GM12878 (cell line): ENCODE results near the gene SLX4IP. TPM values are rescaled to one million over a fixed set of nuclear protein-coding genes. Genes with fewer than 3 reads are reported as not detected.

Experiments used
- ATAC-seq: fragments of 200-7000 bp; cut with Tn5 transposase; 3 replicates; pipeline ENCODE4 v1.9.1; 2020; ENCODE audit warnings: mild to moderate bottlenecking, moderate library complexity
- BruUV-seq: library from RNA; stranded (reverse); fragments of 400-500 nt; replicated peaks from 2 replicates; lab custom pipeline; 2021; lab: Mats Ljungman, UMichigan
- CTCF ChIA-PET: fragments of 300-600 bp; sonication (Branson Sonifier 250); formaldehyde crosslinking; extraction: SDS; loops from one replicate; lab custom pipeline; 2021; ENCODE audit warnings: inconsistent platforms; lab: Yijun Ruan, JAX
- POLR2A ChIA-PET: fragments of 350-600 bp; formaldehyde crosslinking; extraction: SDS; loops from one replicate; lab custom pipeline; 2021; ENCODE audit warnings: inconsistent platforms; lab: Charles Lee
- RAD21 ChIA-PET: fragments of 300-600 bp; sonication (Branson Sonifier 250); formaldehyde crosslinking; loops from one replicate; lab custom pipeline; 2023; ENCODE audit warnings: antibody characterized with exemption; ENCODE audit not compliant: unreplicated experiment; lab: Charles Lee
- SMC1A ChIA-PET: fragments of 300-600 bp; sonication (Branson Sonifier 250); formaldehyde crosslinking; loops from one replicate; lab custom pipeline; 2023; ENCODE audit not compliant: unreplicated experiment, uncharacterized antibody; lab: Charles Lee
- DNase-seq: peaks from one replicate; pipeline ENCODE4 v3.0.0-alpha.2; 2011; ENCODE audit warnings: low read depth, low spot score
- FAIRE-seq: peaks from 3 replicates; lab custom pipeline; 2011; peaks lifted over from hg19 to GRCh38; lab: Jason Lieb, UNC
- H2AFZ ChIP-seq: 2 replicates; pipeline ENCODE4 v1.6.0; 2011; ENCODE audit warnings: low read depth, low read length, control low read depth; ENCODE audit not compliant: control insufficient read depth
- H3K27ac ChIP-seq: 2 replicates; pipeline ENCODE4 v1.5.1; 2011; ENCODE audit warnings: control low read depth; ENCODE audit not compliant: control insufficient read depth, insufficient read depth
- H3K27me3 ChIP-seq, 2 experiments: replicated peaks in 1 of 2; 2 replicates each; pipeline versions ENCODE4 v1.6.0 to v1.6.1; 2011; ENCODE audit warnings: low read length in 1 of 2; ENCODE audit not compliant: control insufficient read depth in 2 of 2, insufficient read depth in 2 of 2
- H3K36me3 ChIP-seq, 2 experiments: 2 replicates each; pipeline ENCODE4 v1.5.1; 2011; ENCODE audit warnings: low read length in 1 of 2; ENCODE audit not compliant: control insufficient read depth in 2 of 2, insufficient read depth in 2 of 2
- H3K4me1 ChIP-seq: 2 replicates; pipeline ENCODE4 v1.6.1; 2011; ENCODE audit warnings: mild to moderate bottlenecking, low read length, moderate library complexity, mixed read lengths; ENCODE audit not compliant: control insufficient read depth, insufficient read depth
- H3K4me2 ChIP-seq: 2 replicates; pipeline ENCODE4 v1.6.0; 2011; ENCODE audit warnings: control low read depth; ENCODE audit not compliant: control insufficient read depth, insufficient read depth
- H3K4me3 ChIP-seq: fragments of 200-600 bp; sonication (generic); 2 replicates; pipeline ENCODE4 v1.5.1; 2016
- H3K79me2 ChIP-seq: 2 replicates; pipeline ENCODE4 v1.6.0; 2011; ENCODE audit warnings: low read length; ENCODE audit not compliant: control insufficient read depth, insufficient read depth
- H3K9ac ChIP-seq: 2 replicates; pipeline ENCODE4 v1.8.0; 2011; ENCODE audit warnings: low read length, control low read depth, mixed read lengths; ENCODE audit not compliant: control insufficient read depth, insufficient read depth
- H3K9me3 ChIP-seq: replicated peaks from 3 replicates; pipeline ENCODE4 v1.5.1; 2011; ENCODE audit warnings: mild to moderate bottlenecking, low read length; ENCODE audit not compliant: control insufficient read depth, insufficient read depth
- H4K20me1 ChIP-seq: 2 replicates; pipeline ENCODE4 v1.6.0; 2011; ENCODE audit not compliant: control insufficient read depth, insufficient read depth
- ATF2 ChIP-seq: IDR thresholded peaks from 2 replicates; pipeline ENCODE4 v1.6.1; 2012; ENCODE audit warnings: low read length, inconsistent platforms
- BACH1 ChIP-seq: fragments of 450-650 bp; IDR thresholded peaks from 2 replicates; pipeline ENCODE4 v1.6.1; 2017; ENCODE audit warnings: mild to moderate bottlenecking, borderline replicate concordance
- CBX5 ChIP-seq: sonication (generic); IDR thresholded peaks from 2 replicates; pipeline ENCODE4 v1.6.1; 2016; ENCODE audit warnings: low read depth, moderate library complexity, mild to moderate bottlenecking, inconsistent platforms
- EED ChIP-seq: sonication (generic); IDR thresholded peaks from 2 replicates; pipeline ENCODE4 v1.6.1; 2016; ENCODE audit warnings: antibody characterized with exemption, low read depth
- ETV6 ChIP-seq, 2 experiments: fragments of 450-650 bp in 1 of 2; IDR thresholded peaks in 1 of 2; conservative IDR thresholded peaks in 1 of 2; 2 replicates each; pipeline ENCODE4 v1.6.1; 2014; ENCODE audit warnings: antibody characterized with exemption in 1 of 2, borderline replicate concordance in 1 of 2, low read depth in 1 of 2, mild to moderate bottlenecking in 1 of 2, moderate library complexity in 1 of 2
- EZH2 ChIP-seq: IDR thresholded peaks from 2 replicates; pipeline ENCODE4 v1.6.1; 2012; ENCODE audit warnings: low read depth, mild to moderate bottlenecking, control low read depth, inconsistent platforms, low read length, borderline replicate concordance; ENCODE audit not compliant: control insufficient read depth
- HDAC2 ChIP-seq: fragments of 200-600 bp; sonication (generic); IDR thresholded peaks from 2 replicates; pipeline ENCODE4 v1.6.1; 2017
- IRF3 ChIP-seq: fragments of 450-650 bp; IDR thresholded peaks from 2 replicates; pipeline ENCODE4 v1.6.1; 2014; ENCODE audit warnings: mild to moderate bottlenecking
- KAT2A ChIP-seq: conservative IDR thresholded peaks from 2 replicates; pipeline ENCODE4 v1.6.1; 2011; ENCODE audit warnings: low read depth, low read length; ENCODE audit not compliant: control insufficient read depth
- NFYB ChIP-seq: IDR thresholded peaks from 2 replicates; pipeline ENCODE4 v1.6.1; 2011; ENCODE audit warnings: low read depth, mild to moderate bottlenecking, low read length, improper control_type of control experiment, moderate library complexity; ENCODE audit not compliant: insufficient read depth
- RBBP5 ChIP-seq: fragments of 200-600 bp; sonication (generic); conservative IDR thresholded peaks from 2 replicates; pipeline ENCODE4 v1.6.1; 2016
- RELB ChIP-seq: fragments of 450-650 bp; IDR thresholded peaks from 2 replicates; pipeline ENCODE4 v1.6.1; 2017; ENCODE audit warnings: low read depth, mild to moderate bottlenecking, moderate library complexity
- SREBF1 ChIP-seq: IDR thresholded peaks from 2 replicates; pipeline ENCODE4 v1.6.1; 2012; ENCODE audit warnings: mild to moderate bottlenecking, low read length
- ZBED1 ChIP-seq: IDR thresholded peaks from 2 replicates; pipeline ENCODE4 v1.6.1; 2016; ENCODE audit warnings: borderline replicate concordance
- ZSCAN29 ChIP-seq: fragments of 450-650 bp; IDR thresholded peaks from 2 replicates; pipeline ENCODE4 v1.6.1; 2017; ENCODE audit warnings: mild to moderate bottlenecking, moderate library complexity
- WGBS: methylation state at CpG from one replicate; pipeline ENCODE4 v1.1.6; 2016; ENCODE audit warnings: low lambda C conversion rate; ENCODE audit not compliant: insufficient replicate concordance, insufficient coverage; ENCODE audit errors: missing lambda C conversion rate; 5-methylcytosine and 5-hydroxymethylcytosine counted together
- in situ Hi-C: fragments of 300-500 bp; cut with MboI; formaldehyde crosslinking; loops from 9 replicates; pipeline ENCODE4 v1.14.3; 2018; ENCODE audit warnings: mixed read lengths
- intact Hi-C: fragments of 100-400 bp; cut with micrococcal nuclease; formaldehyde crosslinking; loops from one replicate; pipeline ENCODE4 v1.14.2; 2022; ENCODE audit not compliant: unreplicated experiment
- polyA plus RNA-seq, 11 experiments: library from polyadenylated mRNA; depleted of rRNA in 4 of 11; unstranded in 6 of 11; stranded (reverse) in 5 of 11; fragments of >200 nt; fragmentation: Nextera tagmentation in 4 of 11; fragmentation: Illumina TruSeq in 1 of 11; extraction: Ambion mirVana in 4 of 11; extraction: Trizol in 1 of 11; gene quantifications; 1 replicate in 1 of 11; 2 replicates in 10 of 11; pipeline versions ENCODE4 v1.2.1 to v1.2.3, GENCODE V29; 2011 to 2016; ENCODE audit warnings: inconsistent platforms in 2 of 11, missing spikeins in 2 of 11, low read depth in 1 of 11
- total RNA-seq, 4 experiments: library from RNA; depleted of rRNA in 3 of 4; stranded (reverse); fragments of >200 nt in 3 of 4; fragmentation: Illumina TruSeq in 1 of 4; extraction: Trizol in 1 of 4; gene quantifications; 2 replicates each; pipeline versions ENCODE4 v1.2.1 to v1.2.3, GENCODE V29; 2013 to 2021

Gene SLX4IP
- total and polyA plus RNA-seq, 10 of the 15 experiments (the other 5 are each of a cell fraction or from before 2014, with no cell fraction given): 2.2 to 11.0 (median 6.3) TPM

- ChIA-PET CTCF (interaction anchor here (1.3 kb wide), 1 partner anchor 405 kb away, joined by 3 read pairs; no protein-coding TSS in a partner anchor), POLR2A (no interaction called here), RAD21 (no interaction called here), SMC1A (interaction anchor here (1.5 to 2.0 kb wide), 2 partner anchors 9 to 31 kb away, joined by 5 to 6 read pairs; no protein-coding TSS in a partner anchor)
- intact Hi-C loops (loop anchor here (10.0 kb wide), 1 partner anchor 665 kb away; no protein-coding TSS in a partner anchor), in situ Hi-C loops (no loop called here)
- Histone ChIP-seq H3K9ac (no peak overlapping the region), H3K27me3 (no peaks in the 10 kb centered on the region), H3K27ac (no peak overlapping the region), H3K4me1 (peaks cover 12% of the 10 kb centered on the region), H4K20me1 (no peaks in the 10 kb centered on the region), H3K79me2 (no peaks in the 10 kb centered on the region), H3K9me3 (no peaks in the 10 kb centered on the region), H2AFZ (no peak overlapping the region), H3K4me3 (no peak overlapping the region), H3K36me3 (peaks cover 7 to 10% of the 10 kb centered on the region in 2 experiments; a peak in 3 of 4 replicates), H3K4me2 (no peak overlapping the region)
- WGBS: 73% methylated on average over 18 of the region's 18 CpGs
- DNase-seq: no peak
- FAIRE-seq: no peak
- BruUV-seq: no TSS peak
- no peak for ATAC-seq
- TF ChIP-seq CBX5: no peak
- no peak for TF ChIP-seq HDAC2
- TF ChIP-seq ZSCAN29: no peak
- no peak for TF ChIP-seq ATF2
- TF ChIP-seq RELB: no peak
- no peak for TF ChIP-seq SREBF1
- TF ChIP-seq ETV6 (conservative IDR thresholded peaks at IDR 0.05 in 1 of 2, IDR thresholded peaks at IDR 0.05 in 1 of 2; ENCODE audit: borderline replicate concordance in 1 of 2, low read depth in 1 of 2): no peak
- no peak for TF ChIP-seq NFYB
- no peak for TF ChIP-seq BACH1
- no peak for TF ChIP-seq IRF3
- TF ChIP-seq ZBED1: no peak
- TF ChIP-seq KAT2A: no peak
- TF ChIP-seq EED: no peak
- TF ChIP-seq EZH2: no peak
- TF ChIP-seq RBBP5: no peak
Observed at GRCh38 chr20:10639737-10640556, 204.8 kb downstream of the SLX4IP start.
